Measurements from ENCODE around the gene AUP1.

DNA sequence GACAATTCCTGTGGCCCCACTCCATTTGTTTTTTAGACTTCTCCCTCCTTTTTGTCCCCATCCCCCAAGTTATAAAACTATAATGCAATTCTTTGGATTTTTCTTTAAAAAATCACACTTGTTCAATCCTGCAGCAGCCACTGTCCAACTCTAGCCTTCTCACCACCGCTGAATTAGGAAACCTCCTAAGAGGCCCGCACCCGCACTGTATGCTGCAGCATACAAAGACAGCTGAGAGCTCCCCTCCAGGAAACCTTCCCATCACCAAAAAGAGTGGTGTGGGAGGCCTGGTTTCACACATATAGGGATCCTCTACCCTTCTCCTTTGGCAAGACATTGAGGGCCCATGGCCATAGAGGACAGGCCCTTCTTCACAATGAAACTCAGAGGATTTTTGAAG is 24.9 kb downstream of the AUP1 start:
- TF ChIP-seq, protein P1, sequence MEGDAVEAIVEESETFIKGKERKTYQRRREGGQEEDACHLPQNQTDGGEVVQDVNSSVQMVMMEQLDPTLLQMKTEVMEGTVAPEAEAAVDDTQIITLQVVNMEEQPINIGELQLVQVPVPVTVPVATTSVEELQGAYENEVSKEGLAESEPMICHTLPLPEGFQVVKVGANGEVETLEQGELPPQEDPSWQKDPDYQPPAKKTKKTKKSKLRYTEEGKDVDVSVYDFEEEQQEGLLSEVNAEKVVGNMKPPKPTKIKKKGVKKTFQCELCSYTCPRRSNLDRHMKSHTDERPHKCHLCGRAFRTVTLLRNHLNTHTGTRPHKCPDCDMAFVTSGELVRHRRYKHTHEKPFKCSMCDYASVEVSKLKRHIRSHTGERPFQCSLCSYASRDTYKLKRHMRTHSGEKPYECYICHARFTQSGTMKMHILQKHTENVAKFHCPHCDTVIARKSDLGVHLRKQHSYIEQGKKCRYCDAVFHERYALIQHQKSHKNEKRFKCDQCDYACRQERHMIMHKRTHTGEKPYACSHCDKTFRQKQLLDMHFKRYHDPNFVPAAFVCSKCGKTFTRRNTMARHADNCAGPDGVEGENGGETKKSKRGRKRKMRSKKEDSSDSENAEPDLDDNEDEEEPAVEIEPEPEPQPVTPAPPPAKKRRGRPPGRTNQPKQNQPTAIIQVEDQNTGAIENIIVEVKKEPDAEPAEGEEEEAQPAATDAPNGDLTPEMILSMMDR (IDR thresholded peaks at IDR 0.05), result no peak
- TF ChIP-seq POLR2A (IDR thresholded peaks at IDR 0.05), result no peak
- TF ChIP-seq POLR2AphosphoS5 (IDR thresholded peaks at IDR 0.05), result no peak
- no peak for TF ChIP-seq EP300 (IDR thresholded peaks at IDR 0.05; ENCODE audit: low read depth)

Measured in transverse colon (tissue), 4 donors.